Coronary artery (tissue), 2 donors: ENCODE data around the gene ZBTB43.
"Not testable (repeated sequence)": the region's sequence is repeated elsewhere in the genome, so short reads cannot be mapped to it uniquely, and the experiment has no call there.

Experiments
- DNase-seq: peaks from one replicate; pipeline ENCODE4 v3.0.0-alpha.2; 2017; ENCODE audit warnings: low spot score
- H3K27ac ChIP-seq, 2 donors: fragments of 200-600 bp; sonication (generic); one replicate each; pipeline ENCODE4 v1.5.1; 2016 to 2019
- H3K4me3 ChIP-seq: fragments of 200-600 bp; sonication (generic); 2 replicates; pipeline ENCODE4 v1.5.1; 2016; ENCODE audit warnings: mild to moderate bottlenecking, moderate library complexity
- TF ChIP-seq, protein P1 (sequence below): fragments of 200-600 bp; sonication (generic); IDR thresholded peaks from one replicate; pipeline ENCODE4 v1.5.1; 2019; ENCODE audit warnings: antibody characterized with exemption

Gene ZBTB43

DNA sequence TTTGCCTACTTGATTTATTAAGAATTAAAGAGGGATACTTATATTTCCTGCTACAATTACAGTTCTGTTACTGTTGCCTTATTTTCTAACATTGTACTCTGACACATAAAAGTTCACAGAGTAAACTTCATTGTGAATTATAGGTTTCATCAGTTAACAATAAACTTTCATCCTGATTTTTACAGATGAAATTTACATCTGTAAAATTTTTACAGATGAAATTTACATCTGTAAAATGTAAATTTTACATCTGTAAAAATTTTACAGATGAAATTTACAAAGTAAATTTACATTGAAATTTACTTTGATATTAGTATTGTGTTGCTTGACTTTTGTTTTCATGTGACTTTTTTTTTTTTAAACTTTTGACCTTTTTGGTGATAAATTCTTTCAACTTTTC, 9.3 kb downstream of the ZBTB43 start:
- DNase-seq = no peak

DNA sequence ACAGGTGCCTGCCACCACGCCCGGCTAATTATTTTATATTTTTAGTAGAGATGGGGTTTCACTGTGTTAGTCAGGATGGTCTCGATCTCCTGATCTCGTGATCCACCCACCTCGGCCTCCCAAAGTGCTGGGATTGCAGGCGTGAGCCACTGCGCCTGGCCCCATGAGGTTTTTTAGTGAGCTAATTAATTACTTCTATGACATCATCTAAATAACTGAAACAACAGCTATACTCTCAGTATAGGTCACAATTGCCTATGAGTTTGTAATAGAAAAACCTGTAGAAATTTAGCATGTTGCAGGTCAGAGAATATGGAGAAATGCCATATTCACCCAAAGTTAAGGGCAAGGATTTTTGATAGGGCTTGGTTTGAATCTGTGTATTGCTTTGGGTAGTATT, 12.8 kb downstream of the ZBTB43 start:
- not testable (repeated sequence) for DNase-seq, H3K4me3 ChIP-seq, H3K27ac ChIP-seq

More for the DNA sequence above, 9.3 kb downstream of the ZBTB43 start:
- no peak overlapping the region for H3K4me3 ChIP-seq
- TF ChIP-seq, protein P1, sequence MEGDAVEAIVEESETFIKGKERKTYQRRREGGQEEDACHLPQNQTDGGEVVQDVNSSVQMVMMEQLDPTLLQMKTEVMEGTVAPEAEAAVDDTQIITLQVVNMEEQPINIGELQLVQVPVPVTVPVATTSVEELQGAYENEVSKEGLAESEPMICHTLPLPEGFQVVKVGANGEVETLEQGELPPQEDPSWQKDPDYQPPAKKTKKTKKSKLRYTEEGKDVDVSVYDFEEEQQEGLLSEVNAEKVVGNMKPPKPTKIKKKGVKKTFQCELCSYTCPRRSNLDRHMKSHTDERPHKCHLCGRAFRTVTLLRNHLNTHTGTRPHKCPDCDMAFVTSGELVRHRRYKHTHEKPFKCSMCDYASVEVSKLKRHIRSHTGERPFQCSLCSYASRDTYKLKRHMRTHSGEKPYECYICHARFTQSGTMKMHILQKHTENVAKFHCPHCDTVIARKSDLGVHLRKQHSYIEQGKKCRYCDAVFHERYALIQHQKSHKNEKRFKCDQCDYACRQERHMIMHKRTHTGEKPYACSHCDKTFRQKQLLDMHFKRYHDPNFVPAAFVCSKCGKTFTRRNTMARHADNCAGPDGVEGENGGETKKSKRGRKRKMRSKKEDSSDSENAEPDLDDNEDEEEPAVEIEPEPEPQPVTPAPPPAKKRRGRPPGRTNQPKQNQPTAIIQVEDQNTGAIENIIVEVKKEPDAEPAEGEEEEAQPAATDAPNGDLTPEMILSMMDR = no peak
- no peak overlapping the region for H3K27ac ChIP-seq

DNA sequence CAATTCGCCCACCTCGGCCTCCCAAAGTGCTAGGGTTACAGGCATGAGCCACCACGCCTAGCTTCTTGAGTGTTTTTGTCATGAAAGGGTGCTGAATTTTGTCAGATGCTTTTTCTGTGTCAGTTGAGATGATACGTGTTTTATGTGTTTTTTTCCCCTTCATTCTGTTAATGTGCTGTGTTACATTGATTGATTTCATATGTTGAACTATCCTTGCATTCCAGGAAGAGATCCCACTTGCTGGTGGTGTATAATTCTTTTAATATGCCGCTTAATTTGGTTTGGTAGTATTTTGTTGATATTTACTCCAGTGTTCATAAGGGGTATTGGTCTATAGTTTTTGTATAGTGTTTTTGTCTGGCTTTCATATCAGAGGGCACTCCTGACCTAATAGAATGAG, 13.6 kb downstream of the ZBTB43 start:
- no peak for DNase-seq
- H3K4me3 ChIP-seq = no peak overlapping the region
- no peak overlapping the region for H3K27ac ChIP-seq
- TF ChIP-seq, protein P1 = no peak

DNA sequence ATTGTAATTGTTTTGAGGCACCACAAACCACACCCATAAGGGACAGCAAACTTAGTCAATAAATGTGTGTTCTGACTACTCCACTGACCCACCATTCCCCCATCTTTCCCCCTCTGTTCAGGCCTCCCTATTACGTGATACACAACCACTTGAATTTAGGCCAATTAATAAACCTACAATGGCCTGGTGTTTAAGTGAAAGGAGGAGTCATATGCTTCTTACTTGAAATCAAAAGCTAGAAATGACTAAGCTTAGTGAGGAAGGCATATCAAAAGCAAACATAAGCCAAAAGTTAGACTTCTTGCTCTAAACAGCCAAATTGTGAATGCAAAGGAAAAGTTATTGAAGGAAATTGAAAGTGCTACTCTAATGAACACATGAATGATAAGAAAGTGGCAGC, 14.6 kb downstream of the ZBTB43 start:
- H3K27ac ChIP-seq = no peak overlapping the region
- DNase-seq = no peak
- TF ChIP-seq, protein P1 = no peak
- H3K4me3 ChIP-seq = no peak overlapping the region

DNA sequence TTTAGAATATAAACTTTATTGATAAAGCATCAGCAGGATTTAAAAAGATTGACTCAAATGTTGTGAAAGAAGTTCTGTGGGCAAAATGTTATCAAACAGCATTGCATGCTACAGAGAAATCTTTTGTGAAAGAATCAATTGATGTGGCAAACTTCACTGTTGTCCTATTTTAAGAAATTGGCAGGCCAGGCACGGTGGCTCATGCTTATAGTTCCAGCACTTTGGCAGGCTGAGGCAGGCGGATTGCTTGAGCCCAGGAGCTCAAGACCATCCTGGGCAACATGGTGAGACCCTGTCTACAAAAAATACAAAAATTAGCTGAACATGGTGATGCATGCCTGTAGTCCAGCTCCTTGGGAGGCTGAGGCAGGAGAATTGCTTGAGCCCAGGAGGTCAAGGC, 17.4 kb downstream of the ZBTB43 start:
- TF ChIP-seq, protein P1 = no peak
- no peak for DNase-seq
- Histone ChIP-seq H3K4me3 (no peak overlapping the region), H3K27ac (no peak overlapping the region)

DNA sequence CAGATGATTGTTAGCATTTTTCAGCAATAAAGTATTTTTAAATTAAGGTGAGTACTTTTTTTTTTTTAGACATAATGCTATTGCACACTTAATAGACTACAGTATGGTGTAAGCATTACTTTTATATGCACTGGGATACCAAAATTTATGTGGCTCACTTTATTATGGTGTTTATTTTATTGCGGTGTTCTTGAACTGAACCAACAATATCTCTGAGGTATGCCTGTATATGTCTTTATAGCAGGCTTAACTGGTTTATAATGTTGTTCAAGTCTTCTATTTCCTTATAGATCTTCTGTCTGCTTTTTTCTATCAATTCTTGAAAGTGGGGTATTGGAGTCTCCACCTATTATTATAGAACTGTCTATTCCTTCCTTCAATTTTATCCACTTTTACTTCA, 18.0 kb downstream of the ZBTB43 start:
- Histone ChIP-seq H3K4me3 (no peak overlapping the region), H3K27ac (no peak overlapping the region)
- TF ChIP-seq, protein P1 = no peak
- DNase-seq = no peak

DNA sequence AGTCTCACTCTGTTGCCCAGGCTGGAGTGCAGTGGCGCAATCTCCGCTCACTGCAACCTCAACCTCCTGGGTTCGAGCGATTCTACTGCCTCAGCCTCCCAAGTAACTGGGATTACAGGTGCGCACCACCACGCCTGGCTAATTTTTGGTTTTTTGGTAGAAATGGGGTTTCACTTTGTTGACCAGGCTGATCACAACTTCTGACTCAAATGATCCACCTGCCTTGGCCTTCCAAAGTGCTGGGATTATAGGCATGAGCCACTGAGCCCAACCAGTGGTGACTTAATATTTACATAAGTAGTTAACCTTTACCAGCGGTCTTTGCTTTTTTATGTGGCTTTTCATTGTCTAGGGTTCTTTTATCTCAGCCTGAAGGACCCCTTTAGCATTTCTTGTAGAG, 19.2 kb downstream of the ZBTB43 start:
- not testable (repeated sequence) for H3K4me3 ChIP-seq, H3K27ac ChIP-seq, DNase-seq

DNA sequence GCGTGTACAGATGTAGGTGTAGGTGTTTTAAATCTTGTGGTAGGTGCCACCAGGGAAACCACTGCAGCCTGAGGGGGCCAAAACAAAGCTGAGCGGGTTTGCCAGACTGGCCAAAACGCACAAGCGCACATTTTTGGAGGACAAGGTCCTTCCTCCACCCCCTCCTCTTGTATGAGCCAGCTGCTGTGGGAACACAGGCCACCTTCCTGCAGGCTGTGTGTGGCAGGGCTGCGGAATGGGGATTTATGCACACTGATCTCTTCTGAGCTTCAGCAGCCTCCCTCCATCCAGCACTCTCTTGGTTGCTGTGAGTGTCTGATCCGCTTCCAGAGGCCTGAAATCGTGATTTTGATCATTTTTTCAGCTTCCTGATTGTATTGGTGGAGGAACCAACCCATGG, 22.4 kb downstream of the ZBTB43 start:
- DNase-seq = no peak
- TF ChIP-seq, protein P1 = no peak
- no peak overlapping the region for H3K4me3 ChIP-seq
- H3K27ac ChIP-seq = no peak overlapping the region
